Hypothalamus (tissue), 51 donors: Measurements from ENCODE around the gene THSD4.
"Not testable (repeated sequence)": the region's sequence is repeated elsewhere in the genome, so short reads cannot be mapped to it uniquely, and the experiment has no call there.

Experiments
- DNase-seq, 51 donors: peaks; one replicate each; lab custom pipeline; 2025; lab: John Stamatoyannopoulos, UW

Gene THSD4

DNA sequence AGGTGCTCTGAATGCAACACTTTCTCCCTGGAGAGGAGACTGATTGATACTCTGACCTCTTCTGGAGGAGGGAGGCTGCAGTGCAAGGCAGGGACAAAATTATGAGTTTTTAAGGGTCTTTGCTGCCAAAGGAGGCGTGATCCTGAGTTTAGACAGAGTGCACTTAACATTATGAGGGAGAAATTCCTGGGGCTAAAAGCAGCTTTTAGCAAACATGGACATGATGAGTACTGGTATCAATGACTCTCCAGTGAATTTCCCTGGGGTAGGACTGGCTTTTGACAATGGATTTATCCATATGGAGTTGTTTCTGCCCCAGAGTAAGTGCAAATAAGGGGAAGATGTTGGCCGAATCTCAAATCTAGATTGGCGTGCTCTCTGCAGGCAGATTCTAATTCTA, 133.1 kb downstream of the THSD4 start:
- no peak for DNase-seq

DNA sequence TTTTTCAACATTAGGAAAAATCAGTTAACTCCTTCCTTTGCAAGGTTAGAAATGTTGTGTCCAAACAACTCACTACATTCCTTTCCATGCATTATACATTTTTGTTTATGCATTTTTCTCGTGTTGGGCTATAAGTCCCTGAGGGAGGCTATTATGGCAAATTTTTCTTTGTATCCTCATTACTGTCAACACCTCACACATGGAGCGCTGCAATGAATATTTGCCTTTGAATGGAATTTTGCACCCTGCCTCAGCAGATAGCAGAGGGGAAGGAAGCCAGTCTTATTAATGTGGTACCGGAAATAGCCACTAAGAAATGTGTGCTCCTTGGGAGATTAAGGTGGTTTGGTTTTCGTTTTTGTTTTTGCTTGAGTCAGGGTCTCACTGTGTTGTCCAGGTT, 134.7 kb downstream of the THSD4 start:
- DNase-seq, result no peak

DNA sequence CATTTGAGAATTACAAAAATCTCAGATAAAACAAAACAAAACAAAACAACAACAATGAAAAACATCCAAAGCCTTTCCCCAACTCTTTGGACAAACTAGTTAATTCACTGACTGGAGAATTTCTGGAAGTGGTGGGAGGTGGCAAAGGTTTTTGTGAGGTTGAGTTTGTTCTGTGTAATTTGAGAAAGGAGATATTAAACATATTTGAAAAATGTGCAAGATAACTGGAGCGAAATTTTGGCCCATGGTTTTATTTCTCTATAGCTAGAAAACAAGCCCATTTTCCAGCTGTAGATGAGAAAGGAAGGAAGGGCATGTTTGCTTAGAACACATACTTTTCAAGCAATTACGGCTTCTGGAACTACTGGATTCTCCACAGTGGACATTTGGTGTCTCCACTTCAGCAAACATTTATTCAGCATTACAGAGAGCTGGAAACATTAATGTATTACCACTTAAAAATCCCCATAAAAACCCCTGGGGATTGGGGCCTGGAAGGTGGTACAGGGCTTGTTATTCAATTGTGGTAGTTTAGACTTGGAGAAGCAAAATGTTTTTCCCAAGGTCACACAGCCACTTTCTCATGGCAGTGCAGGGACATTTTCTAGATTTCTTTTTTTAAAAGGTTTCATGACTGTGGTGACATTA, 135.8 kb downstream of the THSD4 start:
- no peak for DNase-seq

DNA sequence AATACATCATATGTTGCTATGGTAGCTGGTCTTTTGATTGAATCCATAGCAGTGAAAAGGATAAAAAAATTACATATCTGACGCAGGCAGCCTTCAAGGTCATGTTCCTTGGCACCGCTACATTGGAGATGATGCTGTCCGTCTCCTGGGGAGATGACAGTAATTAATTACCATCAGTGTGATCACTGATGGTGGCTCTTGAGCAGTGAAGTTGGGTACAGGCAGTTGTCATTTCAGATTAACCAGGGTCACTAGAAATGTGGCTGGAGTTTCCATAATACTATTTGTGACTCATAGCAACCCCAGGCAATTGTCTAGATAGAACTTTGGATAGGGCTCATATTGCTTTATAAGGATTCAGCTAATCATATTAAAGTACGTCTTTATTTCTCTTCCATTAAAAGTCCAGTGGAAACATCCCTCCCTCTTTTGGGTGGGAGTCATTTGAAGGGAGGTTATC, 136.3 kb downstream of the THSD4 start:
- no peak for DNase-seq

DNA sequence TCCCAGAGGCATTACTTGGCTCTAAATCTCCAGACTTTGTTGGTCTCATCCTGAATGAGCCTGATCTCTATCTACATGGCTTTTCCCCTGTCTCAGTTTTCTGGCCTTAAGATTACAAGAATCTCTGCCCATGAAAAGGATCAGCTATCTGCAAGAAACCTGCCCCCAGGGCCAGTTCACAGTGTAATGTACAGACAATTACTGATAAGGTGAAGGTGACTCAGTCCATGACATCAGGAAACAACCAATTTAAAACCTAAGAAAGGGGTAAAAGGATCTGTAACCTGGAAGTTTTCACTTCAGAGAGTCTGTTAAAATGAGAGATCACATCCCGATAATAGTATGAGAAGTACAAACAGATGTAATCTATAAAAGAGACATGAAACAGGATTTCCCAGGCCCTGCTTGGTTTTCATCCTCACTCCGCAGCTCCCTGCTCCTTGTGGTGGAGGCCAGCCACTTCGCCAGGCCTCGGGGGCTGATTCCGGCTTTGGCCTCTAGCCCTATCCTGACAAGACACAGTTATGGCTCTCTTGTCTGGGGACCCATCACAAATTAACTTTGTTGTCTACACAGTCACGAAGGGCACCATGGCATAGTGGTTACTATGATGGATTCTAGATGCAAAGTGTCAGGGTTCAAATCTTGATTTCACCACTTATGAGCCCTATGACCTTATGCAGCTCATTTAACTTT, 136.9 kb downstream of the THSD4 start:
- no peak for DNase-seq

DNA sequence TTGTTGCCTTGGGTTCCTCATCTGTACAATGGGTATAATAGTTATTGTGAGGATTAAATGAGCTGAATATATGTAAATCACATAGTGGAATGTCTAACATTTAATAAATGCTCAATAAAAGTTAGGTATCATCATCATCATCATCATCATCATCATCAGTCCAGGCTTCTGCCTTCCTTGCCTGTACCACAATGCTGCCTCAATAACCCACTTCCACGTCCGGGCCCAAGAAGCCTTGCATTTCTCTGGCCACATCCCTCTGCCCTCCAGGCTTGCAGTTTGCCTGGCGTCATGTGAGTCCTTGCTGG, 137.4 kb downstream of the THSD4 start:
- no peak for DNase-seq

DNA sequence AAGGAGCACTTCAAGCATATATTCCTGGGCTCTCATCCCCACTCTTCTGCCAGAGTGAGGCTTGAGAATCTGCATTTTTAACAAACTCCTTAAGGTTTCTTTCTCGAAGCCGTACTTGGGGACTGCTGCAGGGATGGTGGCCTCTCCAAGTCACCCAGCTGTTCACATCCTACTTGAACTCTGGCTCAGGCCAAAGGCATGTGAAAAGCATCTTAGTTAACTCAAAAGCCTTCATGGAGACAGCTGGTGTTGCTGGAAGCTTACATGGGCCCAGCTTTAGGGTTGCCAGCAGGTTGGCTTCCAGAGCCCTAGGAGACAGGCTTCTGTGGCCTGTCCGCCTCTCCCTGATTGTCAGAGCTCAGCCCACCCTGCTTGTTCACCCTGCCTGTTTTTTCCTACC, 139.2 kb downstream of the THSD4 start:
- no peak for DNase-seq

DNA sequence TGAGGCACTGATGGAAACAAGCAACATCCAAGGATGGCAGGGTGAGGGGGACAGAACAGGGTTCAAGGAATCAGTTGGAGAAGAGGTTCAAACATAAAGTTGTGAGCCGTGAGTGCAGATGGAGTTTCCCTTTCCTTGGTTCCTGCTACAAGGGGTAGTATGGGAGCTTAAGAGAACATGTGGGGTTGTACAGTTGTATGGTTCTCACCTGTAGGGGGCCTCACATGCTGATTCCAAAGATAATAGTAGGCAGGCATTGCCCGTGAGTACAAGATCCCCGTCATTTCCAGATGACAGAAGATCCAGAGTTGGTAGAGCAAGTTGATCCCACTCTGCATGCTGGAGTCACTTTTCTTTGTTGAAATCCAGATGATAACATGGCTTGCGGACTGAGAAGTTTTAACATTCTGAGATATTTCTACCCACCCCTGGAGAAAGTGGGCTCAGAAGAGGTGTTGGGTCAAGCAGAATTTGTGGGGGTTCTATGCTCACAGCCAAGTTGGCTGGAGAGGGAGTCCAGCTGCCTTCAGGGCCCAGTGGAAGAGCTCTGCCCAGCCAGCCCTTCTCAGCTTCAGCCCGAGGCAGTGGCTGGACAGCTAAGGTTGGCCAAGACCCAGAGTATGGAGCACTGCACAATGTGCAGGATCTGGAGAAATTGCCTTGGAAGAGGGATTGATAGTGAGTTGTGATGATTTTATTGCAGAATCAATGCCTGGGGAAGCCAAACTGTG, 141.8 kb downstream of the THSD4 start:
- no peak for DNase-seq

DNA sequence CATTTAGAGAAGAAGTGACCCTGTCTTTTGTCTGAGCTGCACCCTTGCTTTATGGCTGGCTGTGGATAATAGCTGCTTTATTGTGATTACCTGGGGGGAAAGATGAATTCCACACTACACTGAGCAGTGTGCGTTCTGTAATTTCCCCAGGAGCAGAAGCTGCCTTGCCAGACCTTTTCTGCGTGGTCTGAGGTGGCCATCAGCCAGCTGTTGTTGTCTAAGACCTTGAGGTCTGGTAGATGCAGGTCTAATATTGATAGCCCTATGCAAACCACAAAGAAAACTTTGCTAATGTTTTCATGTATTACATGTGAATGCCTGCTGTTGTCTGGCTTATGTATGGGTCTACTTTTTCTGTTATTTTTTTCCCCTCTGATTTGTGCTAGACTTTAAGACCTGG, 144.6 kb downstream of the THSD4 start:
- no peak for DNase-seq

DNA sequence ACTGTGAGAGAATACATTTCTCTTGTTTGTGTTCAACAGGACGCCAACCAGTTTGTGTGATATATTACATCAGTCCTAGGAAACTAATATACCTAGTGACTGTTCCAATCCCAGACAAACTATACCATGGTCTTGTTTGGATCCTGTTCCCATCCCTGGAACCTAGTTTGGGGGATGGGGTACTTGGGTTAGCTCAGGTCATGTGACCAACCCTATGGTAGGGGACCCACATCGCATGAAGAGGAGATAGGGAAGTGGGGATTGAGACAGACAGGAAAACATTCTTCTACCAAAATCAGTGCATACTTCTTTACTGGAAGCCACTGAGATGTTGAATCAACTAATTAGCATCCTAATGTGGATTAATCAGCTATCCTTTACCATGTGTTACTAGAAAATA, 146.1 kb downstream of the THSD4 start:
- no peak for DNase-seq

DNA sequence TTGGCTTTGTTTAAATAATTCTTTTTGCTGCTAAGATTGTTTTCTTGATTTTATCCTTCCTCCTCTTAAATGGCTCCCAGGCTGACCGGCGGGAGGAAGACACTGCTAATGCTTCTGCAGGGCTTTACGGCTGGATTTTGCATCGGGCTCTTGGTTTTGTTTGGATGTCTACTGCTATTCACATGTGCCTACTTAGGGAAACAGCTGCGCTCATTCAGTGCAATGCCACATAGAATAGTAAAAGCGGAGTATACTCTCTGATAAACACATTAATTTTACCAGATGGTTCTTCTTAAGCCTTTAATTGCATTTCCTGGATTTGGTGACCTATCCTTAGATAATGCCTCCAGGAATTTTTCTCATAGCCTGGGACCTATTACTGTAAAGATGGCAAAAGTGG, 146.6 kb downstream of the THSD4 start:
- no peak for DNase-seq

DNA sequence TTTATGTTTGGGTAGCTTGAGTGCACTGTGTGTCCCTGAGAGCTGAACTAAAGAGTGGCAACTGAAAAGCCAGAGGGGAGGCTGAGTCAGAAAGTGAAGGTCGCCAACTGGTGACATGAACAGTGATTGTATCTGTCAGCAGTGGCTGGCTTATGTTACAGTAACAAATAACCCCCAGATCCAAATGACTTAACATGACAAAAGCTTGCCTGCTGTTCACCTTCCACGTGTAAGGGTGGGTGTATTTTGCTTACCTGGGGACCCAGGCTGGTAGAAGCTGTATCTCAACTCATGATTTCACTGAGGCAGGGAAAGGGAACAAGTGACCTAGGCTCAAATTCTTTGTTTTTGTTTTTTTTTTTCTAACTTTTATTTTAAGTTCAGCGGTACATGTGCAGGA, 147.3 kb downstream of the THSD4 start:
- no peak for DNase-seq

DNA sequence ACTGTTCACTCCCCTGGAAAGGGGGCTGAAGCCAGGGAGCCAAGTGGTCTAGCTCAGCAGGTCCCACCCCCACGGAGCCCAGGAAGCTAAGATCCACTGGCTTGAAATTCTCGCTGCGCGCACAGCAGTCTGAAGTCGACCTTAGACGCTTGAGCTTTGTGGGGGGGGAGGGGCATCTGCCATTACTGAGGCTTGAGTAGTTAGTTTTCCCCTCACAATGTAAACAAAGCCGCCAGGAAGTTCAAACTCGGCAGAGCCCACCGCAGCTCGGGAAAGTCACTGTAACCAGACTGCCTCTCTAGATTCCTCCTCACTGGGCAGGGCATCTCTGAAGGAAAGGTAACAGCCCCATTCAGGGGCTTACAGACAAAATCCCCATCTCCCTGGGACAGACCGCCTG, 150.3 kb downstream of the THSD4 start:
- not testable (repeated sequence) for DNase-seq

DNA sequence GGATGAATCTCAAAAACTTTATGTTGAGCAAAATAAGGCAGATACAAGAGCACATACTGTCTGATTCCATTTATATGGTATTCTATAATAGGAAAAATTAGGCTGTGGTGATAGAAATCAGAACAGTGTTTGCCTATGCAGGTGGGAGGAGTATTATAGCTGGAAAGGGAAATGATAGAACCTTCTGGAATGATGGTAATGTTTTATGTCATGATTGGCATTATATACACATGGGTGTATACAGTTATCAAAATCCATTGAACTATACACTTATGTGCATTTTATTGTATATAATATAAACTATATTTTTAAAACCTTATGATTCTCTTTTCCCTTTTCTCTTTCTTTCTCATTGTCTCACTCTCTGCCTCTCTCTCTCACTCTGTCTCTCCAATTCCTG, 156.1 kb downstream of the THSD4 start:
- no peak for DNase-seq

DNA sequence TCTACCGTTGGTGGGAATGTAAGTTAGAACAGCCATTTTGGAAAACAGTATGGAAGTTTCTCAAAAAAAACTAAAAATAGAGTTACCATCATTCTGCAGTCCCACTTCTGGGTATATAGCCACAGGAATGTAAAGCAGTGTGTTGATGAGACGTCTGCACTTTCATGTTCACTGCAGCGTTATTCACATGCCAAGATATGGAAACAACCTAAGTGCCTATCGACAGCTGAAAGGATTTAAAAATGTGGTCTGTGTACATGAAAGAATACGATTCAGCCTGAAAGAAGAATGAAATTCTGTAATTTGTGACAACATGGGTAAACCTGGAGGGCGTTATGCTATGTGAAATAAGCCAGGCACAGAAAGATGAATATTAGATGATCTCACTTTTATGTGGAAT, 157.7 kb downstream of the THSD4 start:
- DNase-seq, result no peak

DNA sequence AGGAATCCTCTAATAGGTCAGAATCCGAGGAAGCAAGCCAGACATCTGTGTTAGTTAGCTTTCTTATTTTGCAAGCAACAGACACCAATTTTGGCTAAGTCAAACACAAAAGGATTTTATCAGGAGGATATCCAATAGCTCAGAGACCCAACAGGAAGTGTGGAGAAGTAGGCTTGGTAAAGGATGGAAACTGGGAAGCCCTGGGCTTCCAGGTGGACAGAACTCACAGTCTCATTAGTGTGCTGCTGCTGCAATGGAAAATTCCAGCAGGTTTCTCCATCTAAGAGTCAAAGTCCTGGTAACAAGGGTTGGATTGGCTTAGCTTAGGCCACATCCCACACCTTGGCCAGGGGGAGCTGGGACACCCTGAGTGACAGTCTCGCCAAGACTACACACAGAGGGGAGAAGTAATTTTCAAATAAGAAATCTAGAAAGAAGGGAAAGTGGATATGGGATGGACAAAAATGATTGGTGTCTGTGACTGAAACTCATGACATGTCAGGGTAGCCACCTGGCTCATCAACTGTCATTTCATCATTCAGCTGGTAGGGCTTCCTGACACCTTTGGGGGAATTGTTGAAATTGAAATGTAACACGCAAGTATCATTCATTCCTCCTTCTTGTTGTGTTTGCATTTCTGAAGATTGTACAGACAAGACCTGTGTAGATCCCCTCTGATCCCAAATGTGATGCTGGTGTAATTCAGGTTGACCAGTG, 158.6 kb downstream of the THSD4 start:
- no peak for DNase-seq

DNA sequence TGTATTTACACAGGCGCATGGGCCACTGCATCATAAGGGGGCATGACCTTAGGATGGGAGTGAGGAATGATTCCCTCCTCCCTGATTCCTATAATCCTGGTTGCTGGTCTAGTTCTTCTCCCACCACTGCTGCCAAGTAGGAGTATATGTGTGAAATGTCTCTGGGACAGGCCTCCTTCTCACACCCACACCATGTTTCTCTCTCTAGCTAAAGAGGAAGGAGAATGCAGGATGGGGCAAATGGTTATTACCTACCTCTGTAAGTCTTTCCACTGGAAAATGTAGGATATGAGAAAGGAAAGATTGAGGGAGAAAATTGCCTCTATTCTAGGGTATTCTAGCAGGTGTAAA, 159.2 kb downstream of the THSD4 start:
- DNase-seq, result no peak

DNA sequence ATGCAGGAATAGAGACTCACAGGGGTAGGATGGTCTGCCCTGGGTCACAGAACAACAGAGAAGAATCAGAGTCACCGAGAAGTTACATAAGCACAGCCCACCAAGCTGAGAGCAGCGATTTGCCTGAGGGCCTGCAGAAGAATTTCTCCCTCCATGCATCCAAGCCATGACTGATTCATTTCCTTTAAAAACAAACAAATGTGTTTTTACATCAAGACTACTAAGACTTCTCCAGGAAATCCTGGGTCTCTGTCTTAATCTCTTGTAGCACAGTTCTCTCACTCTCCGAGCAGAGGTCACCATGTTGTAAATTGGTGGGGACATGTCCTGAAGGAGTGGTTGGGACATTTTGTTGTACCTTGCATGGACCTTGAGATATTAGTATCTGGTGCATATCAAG, 159.8 kb downstream of the THSD4 start:
- DNase-seq, result no peak

DNA sequence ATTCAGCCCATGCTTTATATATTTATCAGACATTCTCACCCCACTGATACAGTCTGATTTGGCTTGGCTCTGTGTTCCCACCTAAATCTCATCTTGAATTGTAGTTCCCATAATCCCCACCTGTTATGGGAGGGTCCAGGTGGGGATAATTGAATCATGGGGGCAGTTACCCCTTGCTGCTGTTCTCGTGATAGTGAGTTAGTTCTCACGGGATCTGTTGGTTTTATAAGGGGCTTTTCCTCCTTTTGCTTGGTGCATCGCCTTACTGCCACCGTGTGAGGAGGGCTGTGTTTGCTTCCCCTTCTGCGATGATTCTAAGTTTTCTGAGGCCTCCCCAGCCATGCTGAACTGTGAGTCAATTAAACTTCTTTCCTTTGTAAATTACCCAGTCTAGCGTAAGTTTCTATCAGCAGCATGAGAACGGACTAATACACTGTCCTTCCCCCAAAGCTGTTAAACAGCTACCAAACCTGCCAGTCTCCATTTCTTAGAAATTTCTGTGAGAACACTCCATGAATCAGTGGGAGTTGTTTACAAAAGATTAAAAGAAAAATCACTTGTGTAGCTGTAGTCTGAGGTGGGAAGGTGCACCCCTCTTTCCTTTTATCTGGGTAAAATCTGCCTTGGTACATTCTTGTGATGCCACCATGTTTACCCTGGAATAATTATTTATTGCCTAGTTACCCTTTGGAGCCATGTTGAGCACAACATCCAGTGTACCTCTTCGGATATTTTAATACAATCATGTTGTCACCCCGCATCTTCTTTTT, 160.5 kb downstream of the THSD4 start:
- DNase-seq, result no peak

DNA sequence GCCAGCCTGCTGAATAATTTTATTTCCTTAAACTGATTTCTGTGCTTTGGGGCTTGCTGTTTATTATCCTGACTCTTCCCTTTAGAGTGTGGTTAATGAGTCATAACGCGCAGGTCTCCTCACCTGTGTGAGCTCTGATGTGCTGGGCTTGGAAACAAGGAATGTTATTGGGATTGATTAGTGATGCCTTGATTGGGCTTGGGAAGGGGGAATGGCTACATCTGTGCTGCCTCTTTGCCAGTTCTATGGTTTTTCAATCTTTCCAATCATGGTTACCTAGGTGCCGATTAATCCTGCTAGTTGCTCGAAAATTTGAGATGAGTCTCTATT, 161.0 kb downstream of the THSD4 start:
- no peak for DNase-seq
